GM06990 (cell line): ENCODE data around the gene PFN3.

Experiments used
- DNase-seq: peaks from one replicate; pipeline ENCODE4 v3.0.0-alpha.2; 2011; ENCODE audit not compliant: insufficient read length; ENCODE audit errors: extremely low read depth
- H3K27me3 ChIP-seq: replicated peaks from 2 replicates; pipeline ENCODE4 v1.6.0; 2011; ENCODE audit warnings: low read length; ENCODE audit not compliant: control insufficient read depth, insufficient read depth
- H3K36me3 ChIP-seq: 2 replicates; pipeline ENCODE4 v1.5.1; 2011; ENCODE audit warnings: low read length; ENCODE audit not compliant: control insufficient read depth, insufficient read depth
- H3K4me3 ChIP-seq: replicated peaks from 2 replicates; pipeline ENCODE4 v1.5.1; 2011; ENCODE audit warnings: low read depth, mild to moderate bottlenecking, control low read depth, low read length
- CTCF ChIP-seq: IDR thresholded peaks from 2 replicates; pipeline ENCODE4 v1.5.1; 2011; ENCODE audit warnings: low read length, control low read depth, mild to moderate bottlenecking, inconsistent platforms; ENCODE audit not compliant: insufficient read depth, poor library complexity, severe bottlenecking

PFN3 gene

DNA sequence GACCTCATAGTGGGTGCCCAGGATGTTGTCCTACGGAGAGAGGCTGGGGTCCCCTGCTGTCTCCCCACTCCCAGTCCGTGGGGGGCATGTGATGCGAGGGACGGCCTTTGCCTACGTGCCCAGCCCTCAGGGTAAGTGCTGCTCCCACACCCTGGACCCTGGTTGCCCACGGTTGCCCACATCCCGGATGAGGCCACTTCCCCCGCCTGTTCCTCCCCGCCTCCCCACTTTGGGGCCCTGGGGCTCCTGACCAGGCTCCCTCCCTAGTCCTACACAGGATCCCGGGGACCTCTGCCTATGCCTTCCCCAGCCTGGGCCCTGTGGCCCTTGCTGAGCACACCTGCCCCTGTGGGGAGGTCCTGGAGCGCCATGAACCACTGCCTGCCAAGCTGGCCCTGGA lies 14.7 kb downstream of the PFN3 start:
- no peak for TF ChIP-seq CTCF
- H3K27me3 ChIP-seq: no peaks in the 10 kb centered on the region; the same call in 1 of the 2 replicates
- H3K4me3 ChIP-seq: no peak overlapping the region
- DNase-seq: no peak
- H3K36me3 ChIP-seq: no peaks in the 10 kb centered on the region

DNA sequence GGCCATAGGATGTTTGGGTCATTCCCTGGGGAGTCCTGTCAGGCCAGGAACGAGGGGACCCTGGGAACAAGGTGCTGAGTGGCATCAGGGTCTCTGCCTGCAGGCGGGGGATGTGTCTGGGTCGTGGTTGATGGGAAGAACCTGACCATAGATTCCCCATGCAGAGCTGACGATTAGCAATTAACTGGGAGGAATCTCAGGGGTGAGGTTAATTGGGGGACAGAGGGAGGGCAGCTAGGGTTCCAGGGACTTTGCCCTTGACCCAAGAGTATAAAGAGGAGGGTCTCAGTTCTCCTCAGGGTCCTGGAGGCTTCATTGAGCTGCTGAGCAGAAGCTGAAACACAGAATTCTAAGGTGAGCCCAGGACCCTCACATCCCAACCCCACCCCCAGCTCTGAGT lies 16.3 kb downstream of the PFN3 start, which contains the start of gene SLC34A1:
Gene SLC34A1, plus strand, starts transcription at position 301 of the 400 bp plus-strand sequence. CDS start 1,308 bp downstream, outside the sequence.
- H3K36me3 ChIP-seq: no peaks in the 10 kb centered on the region
- no peak for TF ChIP-seq CTCF
- no peaks in the 10 kb centered on the region; the same call in 1 of the 2 replicates for H3K27me3 ChIP-seq
- no peak within 1 kb of the TSS for H3K4me3 ChIP-seq
- no peak for DNase-seq

DNA sequence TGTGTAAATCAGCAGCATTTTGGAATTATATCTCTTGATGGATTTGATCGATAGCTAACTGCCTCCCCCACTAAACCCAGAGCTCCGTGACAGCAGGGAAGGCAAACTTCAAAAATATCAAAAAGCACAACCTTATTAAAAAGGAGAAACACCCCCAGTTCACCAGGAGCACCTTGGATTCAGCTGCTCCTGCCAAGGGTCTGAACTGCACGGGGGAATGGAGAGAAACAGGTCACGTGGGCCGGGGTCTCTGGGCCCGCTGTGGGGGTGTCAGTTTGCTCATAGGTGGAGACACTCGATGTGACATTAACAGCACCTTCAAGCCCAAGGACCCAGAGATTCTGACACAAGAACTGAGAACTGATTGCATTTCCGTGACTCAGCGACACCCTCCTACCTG lies 17.3 kb downstream of the PFN3 start:
- H3K4me3 ChIP-seq: no peak overlapping the region
- no peak for DNase-seq
- no peak for TF ChIP-seq CTCF
- H3K36me3 ChIP-seq: no peaks in the 10 kb centered on the region
- H3K27me3 ChIP-seq: no peaks in the 10 kb centered on the region; the same call in 1 of the 2 replicates

DNA sequence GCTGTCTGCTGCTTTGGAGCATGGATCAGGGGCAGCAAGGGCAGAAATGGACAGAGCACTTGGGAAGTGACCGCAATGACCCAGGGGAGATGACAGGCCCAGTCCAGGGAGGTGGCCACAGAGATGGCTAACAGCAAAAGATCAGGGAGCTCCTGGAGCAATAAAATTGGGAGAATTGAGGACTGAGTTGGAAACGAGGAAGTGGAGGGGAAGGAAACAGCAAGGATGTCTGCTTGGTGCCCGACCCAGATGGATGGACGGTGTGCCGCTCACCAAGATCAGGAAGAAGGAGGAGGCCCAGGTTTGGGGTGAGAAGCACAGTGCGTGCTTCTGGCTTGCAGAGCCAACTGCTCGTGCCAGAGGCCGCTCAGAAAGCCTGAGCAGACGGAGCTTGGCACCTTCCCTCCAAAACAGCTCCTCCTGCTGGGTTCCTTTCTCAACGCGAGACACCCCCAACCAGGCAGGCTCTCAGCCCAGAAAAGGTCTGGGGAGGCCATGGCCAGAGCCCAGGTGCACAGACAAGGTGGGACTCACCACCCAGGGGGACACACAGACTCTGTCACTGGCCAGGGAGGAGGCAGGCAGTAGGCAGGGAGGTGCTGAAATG lies 17.9 kb downstream of the PFN3 start:
- TF ChIP-seq CTCF: peak; percentile 34
- Histone ChIP-seq H3K36me3 (no peaks in the 10 kb centered on the region), H3K4me3 (no peak overlapping the region), H3K27me3 (no peaks in the 10 kb centered on the region; the same call in 1 of the 2 replicates)
- no peak for DNase-seq

DNA sequence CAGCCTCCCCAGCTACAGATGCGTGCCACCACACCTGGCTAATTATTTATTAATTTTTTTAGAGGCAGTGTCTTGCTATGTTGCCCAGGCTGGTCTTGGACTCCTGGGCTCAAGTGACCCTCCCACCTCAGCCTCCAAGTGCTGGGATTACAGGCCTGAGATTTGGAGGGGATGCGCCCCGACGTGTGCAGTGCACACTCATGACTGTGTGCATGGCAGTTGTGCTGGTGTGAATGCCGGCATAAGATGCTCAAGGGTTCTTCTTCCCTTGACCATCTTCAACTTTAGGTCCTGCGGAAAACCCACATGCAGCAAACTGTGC lies 19.7 kb downstream of the PFN3 start:
- no peak for DNase-seq
- no peak for TF ChIP-seq CTCF
- Histone ChIP-seq H3K27me3 (no peaks in the 10 kb centered on the region; the same call in 1 of the 2 replicates), H3K4me3 (no peak overlapping the region), H3K36me3 (no peaks in the 10 kb centered on the region)
